ENCODE data around the gene AJAP1.

DNA sequence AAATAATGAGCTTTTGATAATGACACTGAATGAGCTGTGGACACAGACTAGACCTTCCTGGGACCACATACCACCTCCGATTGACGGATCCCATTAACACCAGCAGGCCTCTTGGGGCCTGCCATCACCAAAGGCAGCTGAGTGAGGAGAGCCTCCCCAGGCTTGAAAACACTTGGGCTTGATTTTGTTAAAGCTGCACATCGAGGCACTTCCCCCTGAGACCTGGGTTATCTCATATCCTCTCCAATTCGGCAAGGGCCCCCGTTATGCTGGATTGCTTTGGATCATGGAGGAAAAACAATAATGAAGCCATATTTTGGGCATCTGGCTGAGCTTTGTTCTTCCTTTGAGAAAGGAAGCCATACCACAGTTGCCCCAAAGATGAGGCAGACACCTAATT, 143.0 kb downstream of the AJAP1 start:
- TF ChIP-seq TAF1 (IDR thresholded peaks at IDR 0.05; ENCODE audit: low read depth, low read length), result no peak
- no peak for TF ChIP-seq POLR2A (IDR thresholded peaks at IDR 0.05; ENCODE audit: control extremely low read depth in 1 of 2, low read depth in 2 of 2, low read length in 2 of 2)
- TF ChIP-seq, protein P1, sequence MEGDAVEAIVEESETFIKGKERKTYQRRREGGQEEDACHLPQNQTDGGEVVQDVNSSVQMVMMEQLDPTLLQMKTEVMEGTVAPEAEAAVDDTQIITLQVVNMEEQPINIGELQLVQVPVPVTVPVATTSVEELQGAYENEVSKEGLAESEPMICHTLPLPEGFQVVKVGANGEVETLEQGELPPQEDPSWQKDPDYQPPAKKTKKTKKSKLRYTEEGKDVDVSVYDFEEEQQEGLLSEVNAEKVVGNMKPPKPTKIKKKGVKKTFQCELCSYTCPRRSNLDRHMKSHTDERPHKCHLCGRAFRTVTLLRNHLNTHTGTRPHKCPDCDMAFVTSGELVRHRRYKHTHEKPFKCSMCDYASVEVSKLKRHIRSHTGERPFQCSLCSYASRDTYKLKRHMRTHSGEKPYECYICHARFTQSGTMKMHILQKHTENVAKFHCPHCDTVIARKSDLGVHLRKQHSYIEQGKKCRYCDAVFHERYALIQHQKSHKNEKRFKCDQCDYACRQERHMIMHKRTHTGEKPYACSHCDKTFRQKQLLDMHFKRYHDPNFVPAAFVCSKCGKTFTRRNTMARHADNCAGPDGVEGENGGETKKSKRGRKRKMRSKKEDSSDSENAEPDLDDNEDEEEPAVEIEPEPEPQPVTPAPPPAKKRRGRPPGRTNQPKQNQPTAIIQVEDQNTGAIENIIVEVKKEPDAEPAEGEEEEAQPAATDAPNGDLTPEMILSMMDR (IDR thresholded peaks at IDR 0.05; ENCODE audit: control extremely low read depth in 1 of 3, insufficient read depth in 1 of 3, low read depth in 1 of 3, low read length in 3 of 3), result no peak
- no peak for TF ChIP-seq KDM5A (IDR thresholded peaks at IDR 0.05; ENCODE audit: low read length)
- TF ChIP-seq POLR2AphosphoS5 (IDR thresholded peaks at IDR 0.05; ENCODE audit: low read depth, low read length), result no peak
- TF ChIP-seq GTF2F1 (IDR thresholded peaks at IDR 0.05; ENCODE audit: borderline replicate concordance, low read depth, low read length), result no peak
- TF ChIP-seq CEBPB (IDR thresholded peaks at IDR 0.05; ENCODE audit: low read depth, low read length), result no peak
- no peak for TF ChIP-seq RFX5 (IDR thresholded peaks at IDR 0.05; ENCODE audit: borderline replicate concordance, low read depth, low read length)
- no peak for TF ChIP-seq TEAD4 (IDR thresholded peaks at IDR 0.05; ENCODE audit: low read depth, low read length)
- no peak for TF ChIP-seq BACH1 (IDR thresholded peaks at IDR 0.05; ENCODE audit: low read length)
- TF ChIP-seq RAD21 (IDR thresholded peaks at IDR 0.05 in 1 of 2, conservative IDR thresholded peaks at IDR 0.05 in 1 of 2; ENCODE audit: low read depth in 2 of 2, low read length in 2 of 2), result no peak
- no peak for TF ChIP-seq JUND (IDR thresholded peaks at IDR 0.05; ENCODE audit: low read length)

All from H1 (cell line).